GM19468 (cell line): ENCODE results near the gene TNFRSF17.

Source experiments
- ATAC-seq: cut with Tn5 transposase; IDR thresholded peaks from one replicate; pipeline ENCODE4 v1.9.1; 2021; ENCODE audit warnings: mild to moderate bottlenecking, moderate library complexity, moderate number of reproducible peaks; ENCODE audit not compliant: unreplicated experiment; ENCODE audit errors: extremely low read depth

The TNFRSF17 gene

DNA sequence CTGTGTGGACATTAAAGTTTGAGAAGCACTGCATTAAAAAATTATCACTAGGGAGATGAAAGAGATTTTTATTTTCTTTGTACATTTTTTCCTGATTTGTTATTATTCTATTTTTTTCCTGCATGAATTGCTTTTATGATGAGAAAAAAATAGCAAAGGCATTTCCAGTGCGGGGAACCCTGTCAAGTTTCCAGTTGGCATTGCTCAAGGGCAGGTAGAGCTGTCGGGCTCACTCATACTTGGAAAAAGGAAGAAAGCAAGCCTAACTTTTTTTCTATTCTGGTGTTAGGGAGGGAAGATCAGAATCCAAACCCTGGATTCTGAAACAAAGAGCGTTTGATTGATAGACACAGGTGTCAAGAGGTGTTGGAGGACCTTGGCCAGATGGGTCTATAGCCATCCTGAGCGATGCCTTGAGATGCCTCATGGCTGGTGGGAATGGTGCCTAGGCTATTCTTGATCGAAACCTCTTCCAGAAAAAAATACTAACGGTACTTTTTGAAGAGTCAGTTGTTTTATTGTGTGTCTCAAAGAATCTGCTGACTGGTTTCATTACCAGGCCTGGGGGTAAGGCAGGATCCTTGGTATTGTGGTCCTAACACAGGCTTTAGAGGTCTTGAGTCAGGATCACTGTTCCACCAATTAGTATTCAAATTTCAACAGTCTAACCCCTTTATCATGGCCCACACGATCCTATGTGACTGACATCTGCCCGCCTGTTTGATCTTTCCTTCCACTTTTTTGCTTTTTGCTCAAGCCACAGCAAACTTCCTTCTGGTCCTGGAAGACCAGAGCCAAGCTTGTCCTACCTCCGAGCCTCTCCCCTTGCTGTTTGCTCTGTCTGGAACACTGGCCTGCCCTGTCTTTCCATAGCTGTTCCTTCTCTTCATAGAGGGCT is 31.7 kb downstream of the TNFRSF17 start:
- ATAC-seq = no peak

DNA sequence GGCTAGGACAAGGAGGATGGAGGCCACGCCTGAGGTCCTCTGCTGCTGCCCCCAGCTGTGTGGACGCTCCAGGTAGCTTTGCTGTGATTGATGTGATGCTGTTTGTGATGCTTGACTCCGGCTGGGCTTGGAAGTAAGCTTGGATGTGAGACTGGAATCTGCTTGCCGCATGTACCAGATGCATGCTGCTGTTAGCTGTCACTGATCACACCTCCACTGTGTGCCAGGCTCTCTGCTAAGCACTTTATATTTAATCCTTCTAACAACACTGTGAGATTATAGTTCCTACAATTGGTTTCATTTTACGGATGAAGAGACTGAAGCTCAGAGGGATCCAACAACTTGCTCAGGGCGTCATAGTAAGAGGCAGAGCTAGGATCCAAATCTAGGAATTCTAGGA is 35.0 kb downstream of the TNFRSF17 start:
- no peak for ATAC-seq

GRCh38 chr16:12002447-12003006 is 37.5 kb downstream of the TNFRSF17 start:
- no peak for ATAC-seq

DNA sequence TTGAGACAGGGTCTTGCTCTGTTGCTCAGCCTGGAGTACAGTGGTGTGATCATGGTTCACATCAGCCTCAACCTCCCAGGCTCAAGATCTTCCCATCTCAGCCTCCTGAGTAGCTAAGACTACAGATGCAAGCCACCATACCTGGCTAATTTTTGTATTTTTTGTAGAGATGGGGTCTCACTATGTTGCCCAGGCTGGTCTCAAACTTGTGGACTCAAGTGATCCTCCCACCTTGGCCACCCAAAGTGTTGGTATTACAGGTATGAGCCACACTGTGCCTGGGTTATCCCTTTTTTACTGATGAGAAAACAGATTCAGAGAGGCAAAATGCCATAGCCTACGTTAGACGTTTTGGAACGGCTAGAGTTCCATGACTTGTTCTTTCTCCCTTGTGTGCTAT is 41.6 kb downstream of the TNFRSF17 start:
- no peak for ATAC-seq

GRCh38 chr16:12009462-12009861 is 44.5 kb downstream of the TNFRSF17 start:
- ATAC-seq = no peak

- no peak for ATAC-seq
Measured at GRCh38 chr16:12009922-12010321, 44.9 kb downstream of the TNFRSF17 start.

DNA sequence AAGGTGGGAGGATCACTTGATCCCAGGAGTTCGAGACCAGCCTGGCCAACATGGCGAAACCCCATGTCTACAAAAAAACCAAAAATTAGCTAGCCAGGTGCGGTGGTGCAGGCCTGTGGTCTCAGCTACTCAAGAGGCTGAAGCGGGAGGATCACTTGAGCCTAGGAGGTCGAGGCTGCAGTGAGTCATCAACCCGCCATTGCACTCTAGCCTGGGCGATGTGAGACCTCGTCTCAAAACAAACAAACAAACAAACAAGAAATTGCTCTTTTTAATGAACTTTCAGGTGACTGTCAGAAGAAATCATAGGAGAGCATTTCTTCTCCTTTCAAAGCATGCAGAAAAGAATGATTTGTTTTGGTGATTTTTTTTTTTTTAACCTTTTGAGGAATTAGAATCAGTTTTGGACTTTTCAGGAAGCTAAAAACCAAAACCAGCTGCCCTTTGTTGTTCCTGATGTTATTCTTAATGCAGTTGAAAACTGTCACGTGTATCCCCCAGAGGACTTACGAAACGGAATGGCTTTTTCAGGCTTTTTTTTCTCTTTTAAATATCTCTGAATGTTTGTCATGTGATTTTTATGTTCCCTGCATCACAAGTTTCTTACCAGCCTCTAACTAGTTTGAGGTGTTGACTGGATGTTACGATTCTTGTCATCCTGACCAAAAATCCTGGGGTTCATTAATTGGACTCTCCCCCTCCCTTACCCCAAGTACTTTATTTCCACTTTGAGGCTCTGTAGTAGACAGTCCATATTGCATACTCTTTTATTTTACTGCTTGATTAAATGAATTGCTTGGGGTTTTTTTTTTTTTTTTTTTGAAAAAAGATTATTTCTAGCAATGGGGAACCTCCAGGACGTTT is 45.6 kb downstream of the TNFRSF17 start:
- no peak for ATAC-seq

- no peak for ATAC-seq
Measured at GRCh38 chr16:12011565-12011964, 46.6 kb downstream of the TNFRSF17 start.

DNA sequence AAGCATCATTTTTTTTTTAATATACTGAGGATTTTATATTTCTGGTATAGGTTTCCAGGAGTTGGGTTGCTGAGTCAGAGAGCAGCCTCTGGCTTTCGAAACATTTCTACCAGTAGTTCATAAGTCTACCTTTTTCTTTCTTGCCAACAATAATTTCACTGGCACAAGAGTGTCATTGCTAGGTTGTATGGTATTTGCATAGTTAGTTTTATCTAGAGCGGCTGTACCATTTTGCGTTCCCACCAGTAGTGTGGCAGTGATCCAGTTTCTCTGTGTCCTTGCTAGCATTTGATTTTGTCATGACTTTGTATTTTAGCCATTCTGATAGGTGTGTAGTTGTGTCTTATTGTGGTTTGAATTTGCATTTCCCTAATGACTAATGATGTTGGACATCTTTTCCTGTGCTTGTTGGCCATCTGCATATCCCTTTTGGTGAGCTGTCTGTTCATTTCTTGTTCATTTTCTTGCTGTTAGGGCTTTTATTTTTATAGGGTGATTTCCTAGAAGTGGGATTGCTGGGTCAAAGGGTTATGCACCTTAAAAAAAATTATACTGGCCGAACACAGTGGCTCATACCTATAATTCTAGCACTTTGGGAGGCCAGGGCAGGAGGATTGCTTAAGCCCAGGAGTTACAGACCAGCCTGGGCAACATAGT is 51.4 kb downstream of the TNFRSF17 start:
- no peak for ATAC-seq

GRCh38 chr16:12017558-12017957 is 52.5 kb downstream of the TNFRSF17 start:
- no peak for ATAC-seq
